PC-9 (cell line): ENCODE data around the gene GOLGA8A. TPM values are rescaled to one million over a fixed set of nuclear protein-coding genes. Genes with fewer than 3 reads are reported as not detected.

Experiments used
- BruUV-seq: library from RNA; stranded (reverse); fragments of 400-500 nt; replicated peaks from 2 replicates; lab custom pipeline; 2021; lab: Mats Ljungman, UMichigan
- CTCF ChIA-PET: fragments of 300-600 bp; sonication (Branson Sonifier 250); formaldehyde crosslinking; loops from one replicate; lab custom pipeline; 2022; ENCODE audit warnings: antibody characterized with exemption; lab: Charles Lee
- POLR2A ChIA-PET: fragments of 300-600 bp; sonication (Branson Sonifier 250); formaldehyde crosslinking; loops from one replicate; lab custom pipeline; 2022; ENCODE audit warnings: antibody characterized with exemption; ENCODE audit not compliant: unreplicated experiment; lab: Charles Lee
- DNase-seq, 2 experiments: peaks; one replicate each; pipeline versions ENCODE4 v3.0.0 to v3.0.0-alpha.2; 2015 to 2022; ENCODE audit warnings: mixed read lengths in 1 of 2
- H2AFZ ChIP-seq: fragments of 200-600 bp; sonication (generic); 2 replicates; pipeline ENCODE4 v1.8.1; 2017; ENCODE audit warnings: antibody characterized with exemption
- H3F3A ChIP-seq: fragments of 200-600 bp; sonication (generic); 2 replicates; pipeline ENCODE4 v1.8.1; 2017; ENCODE audit warnings: antibody characterized with exemption, mild to moderate bottlenecking, low read depth; ENCODE audit not compliant: insufficient read depth
- H3K27ac ChIP-seq: fragments of 200-600 bp; sonication (generic); 2 replicates; pipeline ENCODE4 v1.6.1; 2016; ENCODE audit warnings: mixed run types
- H3K27me3 ChIP-seq: fragments of 200-600 bp; sonication (generic); 2 replicates; pipeline ENCODE4 v1.6.1; 2016; ENCODE audit warnings: low read depth, mixed run types; ENCODE audit not compliant: insufficient read depth
- H3K36me3 ChIP-seq: fragments of 200-600 bp; sonication (generic); 2 replicates; pipeline ENCODE4 v1.6.1; 2016; ENCODE audit warnings: low read depth, mixed run types
- H3K4me1 ChIP-seq: fragments of 200-600 bp; sonication (generic); replicated peaks from 2 replicates; pipeline ENCODE4 v1.6.1; 2016; ENCODE audit warnings: mixed run types; ENCODE audit not compliant: insufficient read depth
- H3K4me2 ChIP-seq: fragments of 200-600 bp; sonication (generic); 2 replicates; pipeline ENCODE4 v1.6.1; 2017; ENCODE audit warnings: mixed run types
- H3K4me3 ChIP-seq: fragments of 200-600 bp; sonication (generic); 2 replicates; pipeline ENCODE4 v1.6.1; 2016; ENCODE audit warnings: mixed run types
- H3K79me2 ChIP-seq: fragments of 200-600 bp; sonication (generic); 2 replicates; pipeline ENCODE4 v1.6.1; 2017; ENCODE audit warnings: low read depth, mixed run types
- H3K9me2 ChIP-seq: fragments of 200-600 bp; sonication (generic); 2 replicates; pipeline ENCODE4 v1.8.1; 2017; ENCODE audit warnings: mild to moderate bottlenecking; ENCODE audit not compliant: insufficient read depth
- H3K9me3 ChIP-seq: fragments of 200-600 bp; sonication (generic); 2 replicates; pipeline ENCODE4 v1.8.1; 2016; ENCODE audit warnings: low read depth; ENCODE audit not compliant: insufficient read depth
- H4K20me1 ChIP-seq: fragments of 200-600 bp; sonication (generic); 2 replicates; pipeline ENCODE4 v1.8.1; 2017; ENCODE audit not compliant: insufficient read depth
- CTCF ChIP-seq: fragments of 200-600 bp; sonication (generic); conservative IDR thresholded peaks from 2 replicates; pipeline ENCODE4 v1.6.1; 2017; ENCODE audit warnings: mixed run types, antibody characterized with exemption, mild to moderate bottlenecking, moderate library complexity
- EZH2 ChIP-seq: fragments of 200-600 bp; sonication (generic); IDR thresholded peaks from 2 replicates; pipeline ENCODE4 v1.8.0; 2017; ENCODE audit warnings: antibody characterized with exemption, low read depth
- intact Hi-C: fragments of 100-400 bp; cut with micrococcal nuclease; formaldehyde crosslinking; loops from one replicate; pipeline ENCODE4 v1.10.0; 2022; ENCODE audit not compliant: unreplicated experiment
- total RNA-seq: library from RNA; stranded (reverse); gene quantifications from 2 replicates; pipeline ENCODE4 v1.2.3, GENCODE V29; 2021

Gene GOLGA8A
- total RNA-seq, 1 experiment from 2014 or later, result 50.7 TPM

GRCh38 chr15:34470091-34470490 lies 32.5 kb upstream of the GOLGA8A start:
- TF ChIP-seq EZH2, result no peak
- TF ChIP-seq CTCF, result no peak
- Histone ChIP-seq H3K9me2 (no peaks in the 10 kb centered on the region), H3F3A (no peaks in the 10 kb centered on the region), H3K9me3 (no peaks in the 10 kb centered on the region), H3K79me2 (no peaks in the 10 kb centered on the region), H3K4me1 (no peaks in the 10 kb centered on the region), H3K36me3 (no peaks in the 10 kb centered on the region), H3K27ac (no peak overlapping the region), H3K27me3 (no peaks in the 10 kb centered on the region), H2AFZ (no peak overlapping the region), H3K4me3 (no peak overlapping the region), H4K20me1 (no peaks in the 10 kb centered on the region), H3K4me2 (no peak overlapping the region)
- intact Hi-C loops, result no loop called here
- DNase-seq, result no peak
- ChIA-PET CTCF (no interaction called here), POLR2A (no interaction called here)
- no TSS peak for BruUV-seq

GRCh38 chr15:34461730-34462129 lies 24.1 kb upstream of the GOLGA8A start:
- BruUV-seq, result no TSS peak
- H3K9me2 ChIP-seq, result no peaks in the 10 kb centered on the region
- no peaks in the 10 kb centered on the region for H3F3A ChIP-seq
- no peaks in the 10 kb centered on the region for H3K9me3 ChIP-seq
- H3K79me2 ChIP-seq, result no peaks in the 10 kb centered on the region
- H3K4me3 ChIP-seq, result no peak overlapping the region
- POLR2A ChIA-PET, result no interaction called here
- TF ChIP-seq CTCF (no peak), EZH2 (no peak)
- CTCF ChIA-PET, result no interaction called here
- no peaks in the 10 kb centered on the region for H3K36me3 ChIP-seq
- no peak overlapping the region for H3K4me2 ChIP-seq
- no peaks in the 10 kb centered on the region for H3K4me1 ChIP-seq
- H2AFZ ChIP-seq, result no peak overlapping the region
- no peaks in the 10 kb centered on the region for H3K27me3 ChIP-seq
- no peak for DNase-seq
- intact Hi-C loops, result no loop called here
- no peak overlapping the region for H3K27ac ChIP-seq
- no peaks in the 10 kb centered on the region for H4K20me1 ChIP-seq

- no peaks in the 10 kb centered on the region for H3K79me2 ChIP-seq
- no peaks in the 10 kb centered on the region for H3K4me1 ChIP-seq
- DNase-seq, result no peak
- TF ChIP-seq EZH2, result no peak
- TF ChIP-seq CTCF, result no peak
- H3F3A ChIP-seq, result no peaks in the 10 kb centered on the region
- CTCF ChIA-PET, result interaction anchor here (0.6 kb wide), 1 partner anchor 20 kb away, joined by 6 read pairs; no protein-coding TSS in a partner anchor
- no peak overlapping the region for H3K27ac ChIP-seq
- H3K36me3 ChIP-seq, result no peaks in the 10 kb centered on the region
- no peaks in the 10 kb centered on the region for H3K27me3 ChIP-seq
- no peaks in the 10 kb centered on the region for H3K9me3 ChIP-seq
- no TSS peak for BruUV-seq
- no peak overlapping the region for H3K4me3 ChIP-seq
- POLR2A ChIA-PET, result no interaction called here
- no peaks in the 10 kb centered on the region for H3K9me2 ChIP-seq
- intact Hi-C loops, result no loop called here
- H2AFZ ChIP-seq, result no peak overlapping the region
- H3K4me2 ChIP-seq, result no peak overlapping the region
- H4K20me1 ChIP-seq, result no peaks in the 10 kb centered on the region
Measured at GRCh38 chr15:34460451-34460850, 22.8 kb upstream of the GOLGA8A start.
